Measurements from ENCODE around the gene SLX9. TPM values are rescaled to one million over a fixed set of nuclear protein-coding genes. Genes with fewer than 3 reads are reported as not detected.
A peak's percentile ranks its signal among the peaks of the same experiment; 100 is the strongest.

Gene SLX9
- total RNA-seq, 1 experiment from 2014 or later, result 74.3 TPM

DNA sequence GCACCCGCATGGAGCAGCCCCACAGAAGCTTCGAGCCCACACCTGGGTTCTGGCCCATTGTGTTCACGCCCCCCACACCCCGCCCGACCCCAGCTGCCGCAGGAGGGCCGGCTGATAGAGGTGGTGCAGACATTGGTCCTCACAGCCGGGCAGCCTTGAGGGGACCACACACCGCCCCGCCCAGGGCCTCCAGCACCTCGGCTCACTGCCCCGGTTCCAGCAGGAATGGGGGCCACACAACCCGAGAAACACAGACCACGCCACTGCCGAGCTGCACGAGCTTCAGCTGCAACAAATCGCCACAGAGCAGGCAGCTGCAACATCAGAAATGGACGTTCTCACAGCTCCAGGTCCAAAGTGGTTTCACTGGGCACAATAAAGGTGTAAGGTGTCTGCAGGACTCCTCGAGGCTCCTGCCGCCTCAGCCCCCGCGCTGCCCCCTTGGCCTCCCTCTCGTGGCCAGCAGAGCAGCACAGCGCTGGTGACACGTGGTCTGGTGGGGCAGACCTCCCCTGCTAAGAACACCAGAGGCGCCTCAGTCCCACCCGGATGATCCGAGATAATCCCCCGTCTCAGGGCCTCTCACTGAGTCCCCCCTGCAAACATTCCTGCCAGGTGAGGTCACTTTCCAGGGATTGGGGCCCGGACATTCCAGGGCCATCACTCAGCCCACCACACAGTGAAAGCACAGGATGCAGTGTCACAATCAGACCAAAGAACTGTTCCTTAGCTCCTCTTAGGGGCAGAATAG, 72.3 kb downstream of the SLX9 start:
- H3K9ac ChIP-seq (ENCODE audit: extremely low read depth, insufficient read length, low read length), result no peak overlapping the region
- no peaks in the 10 kb centered on the region for H3K79me2 ChIP-seq (ENCODE audit: insufficient read depth, low read length)
- H3K23ac ChIP-seq (ENCODE audit: insufficient read length, low read depth, low read length), result no peak overlapping the region
- Mint-ChIP-seq H3K4me3 (peak overlapping the region in 1 of 2 experiments; percentile 37; a peak in 2 of 5 replicates), H3K27ac (peak overlapping the region in 2 of 3 experiments; percentile 37 to 97; a peak in 3 of 7 replicates), H3K4me1 (peaks cover 35 to 41% of the 10 kb centered on the region in 2 experiments), H3K9me3 (no peaks in the 10 kb centered on the region; a peak in 1 of 5 replicates), H3K27me3 (ENCODE audit: low read depth) (peaks cover 49% of the 10 kb centered on the region), H3K36me3 (ENCODE audit: insufficient read depth in 1 of 3, low read depth in 3 of 3) (peaks cover 0 to 4% (median 0%) of the 10 kb centered on the region in 3 experiments; a peak in 2 of 7 replicates)
- H3K79me1 ChIP-seq (ENCODE audit: insufficient read depth, low read depth, low read length, poor library complexity, severe bottlenecking), result no peaks in the 10 kb centered on the region
- H3K14ac ChIP-seq (ENCODE audit: insufficient read depth, low read length), result peak overlapping the region; percentile 86; the same call in 1 of the 2 replicates
- no peak overlapping the region for H4K91ac ChIP-seq (ENCODE audit: insufficient read length, low read depth, low read length)
- no peak overlapping the region for H2BK120ac ChIP-seq (ENCODE audit: low read depth, low read length, poor library complexity, severe bottlenecking)
- H3K9me3 ChIP-seq (ENCODE audit: control insufficient read depth, low read depth, low read length), result no peaks in the 10 kb centered on the region
- H3K27me3 ChIP-seq (ENCODE audit: insufficient read depth, low read length), result no peaks in the 10 kb centered on the region; the same call in 1 of the 2 replicates
- H3T11ph ChIP-seq (ENCODE audit: low read length), result no peak overlapping the region
- H2BK15ac ChIP-seq (ENCODE audit: low read depth, low read length), result no peak overlapping the region
- peak overlapping the region; percentile 88 for H3K18ac ChIP-seq (ENCODE audit: insufficient read length, low read depth, low read length)
- no peak overlapping the region for H2BK5ac ChIP-seq (ENCODE audit: insufficient read length, low read length)
- no peak overlapping the region for H4K8ac ChIP-seq (replicated peaks; ENCODE audit: insufficient read length, low read depth, low read length)
- DNase-seq, result peak; percentile 92
- no peaks in the 10 kb centered on the region for H3K23me2 ChIP-seq (ENCODE audit: insufficient read length, low read depth, low read length, poor library complexity, severe bottlenecking)
- no peak overlapping the region for H3K27ac ChIP-seq (ENCODE audit: insufficient read length, low read depth, low read length)
- no peak overlapping the region for H3K4ac ChIP-seq (ENCODE audit: low read depth, low read length)
- H4K5ac ChIP-seq (ENCODE audit: insufficient read length, low read depth, low read length), result no peak overlapping the region
- no peak overlapping the region for H2AK5ac ChIP-seq (ENCODE audit: insufficient read length, low read length)
- H2BK12ac ChIP-seq (ENCODE audit: insufficient read length, low read depth, low read length), result no peak overlapping the region
- H3K4me2 ChIP-seq (ENCODE audit: insufficient read depth, insufficient read length, low read length), result peak overlapping the region; percentile 15
- WGBS (ENCODE audit: extremely low coverage, insufficient read length, low lambda C conversion rate), result no CpG with 5 or more reads among the region's 30 CpGs
- no peaks in the 10 kb centered on the region for H4K20me1 ChIP-seq (ENCODE audit: control insufficient read depth, insufficient read depth, insufficient read length)
- no peak overlapping the region for H3K56ac ChIP-seq (ENCODE audit: insufficient read length, low read depth, low read length)
- no peaks in the 10 kb centered on the region; the same call in 1 of the 2 replicates for H3K4me1 ChIP-seq (ENCODE audit: insufficient read depth, low read length)
- TF ChIP-seq, protein P1, sequence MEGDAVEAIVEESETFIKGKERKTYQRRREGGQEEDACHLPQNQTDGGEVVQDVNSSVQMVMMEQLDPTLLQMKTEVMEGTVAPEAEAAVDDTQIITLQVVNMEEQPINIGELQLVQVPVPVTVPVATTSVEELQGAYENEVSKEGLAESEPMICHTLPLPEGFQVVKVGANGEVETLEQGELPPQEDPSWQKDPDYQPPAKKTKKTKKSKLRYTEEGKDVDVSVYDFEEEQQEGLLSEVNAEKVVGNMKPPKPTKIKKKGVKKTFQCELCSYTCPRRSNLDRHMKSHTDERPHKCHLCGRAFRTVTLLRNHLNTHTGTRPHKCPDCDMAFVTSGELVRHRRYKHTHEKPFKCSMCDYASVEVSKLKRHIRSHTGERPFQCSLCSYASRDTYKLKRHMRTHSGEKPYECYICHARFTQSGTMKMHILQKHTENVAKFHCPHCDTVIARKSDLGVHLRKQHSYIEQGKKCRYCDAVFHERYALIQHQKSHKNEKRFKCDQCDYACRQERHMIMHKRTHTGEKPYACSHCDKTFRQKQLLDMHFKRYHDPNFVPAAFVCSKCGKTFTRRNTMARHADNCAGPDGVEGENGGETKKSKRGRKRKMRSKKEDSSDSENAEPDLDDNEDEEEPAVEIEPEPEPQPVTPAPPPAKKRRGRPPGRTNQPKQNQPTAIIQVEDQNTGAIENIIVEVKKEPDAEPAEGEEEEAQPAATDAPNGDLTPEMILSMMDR (conservative IDR thresholded peaks at IDR 0.05), result peak; percentile 37; the same call in 2 of the 3 replicates
- no peak overlapping the region for H2AFZ ChIP-seq (ENCODE audit: low read length)
- no peak overlapping the region for H2BK20ac ChIP-seq (ENCODE audit: low read depth, low read length, poor library complexity, severe bottlenecking)
